Raji (cell line): Measurements from ENCODE around the gene DNAH10.

Source experiments
- POLR2A ChIP-seq: IDR thresholded peaks from 2 replicates; pipeline ENCODE4 v1.6.1; 2011; ENCODE audit warnings: low read depth, low read length, control low read depth; ENCODE audit not compliant: insufficient read depth

The DNAH10 gene

GRCh38 chr12:123962513-123962912, 200.4 kb downstream of the DNAH10 start:
- no peak for TF ChIP-seq POLR2A

DNA sequence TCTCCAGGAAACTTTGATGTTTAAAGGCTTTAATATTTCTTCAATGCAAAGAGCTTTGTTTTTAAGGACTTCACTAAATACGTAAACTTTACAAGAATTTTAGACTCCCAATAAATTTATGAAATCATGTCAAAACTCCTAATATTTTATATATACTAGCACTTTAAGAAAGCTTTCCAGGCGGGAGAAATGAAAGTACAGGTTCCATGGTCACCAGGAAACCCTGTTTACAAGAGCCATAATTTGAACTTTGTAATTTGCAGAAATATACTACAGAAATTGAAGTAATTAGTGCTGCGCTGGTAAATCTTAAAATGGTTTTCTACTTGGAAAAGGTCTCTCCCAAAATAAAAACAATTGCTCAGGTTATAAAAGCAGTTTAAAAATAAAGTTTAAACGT, 201.7 kb downstream of the DNAH10 start:
- TF ChIP-seq POLR2A, result no peak

DNA sequence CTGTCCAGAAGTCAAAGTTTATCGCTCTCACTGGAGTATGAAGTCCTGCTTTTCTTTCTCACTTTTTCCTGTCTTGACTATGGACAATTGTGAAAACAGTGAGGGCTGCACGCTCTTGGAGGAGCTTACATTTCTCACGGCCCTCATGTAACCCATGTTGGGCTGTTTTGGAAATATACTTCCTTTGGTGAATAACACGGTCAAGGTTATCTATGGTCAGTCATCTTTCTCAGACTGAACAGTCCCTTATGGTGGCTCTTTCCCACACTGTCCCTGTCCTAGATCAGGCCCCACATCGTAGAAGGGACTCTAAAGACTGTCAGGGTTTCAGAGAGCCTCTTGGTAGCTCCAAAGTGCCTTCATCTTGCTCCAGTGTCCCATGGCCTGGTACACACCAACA, 203.3 kb downstream of the DNAH10 start:
- no peak for TF ChIP-seq POLR2A

GRCh38 chr12:123966596-123966995, 204.5 kb downstream of the DNAH10 start:
- no peak for TF ChIP-seq POLR2A

DNA sequence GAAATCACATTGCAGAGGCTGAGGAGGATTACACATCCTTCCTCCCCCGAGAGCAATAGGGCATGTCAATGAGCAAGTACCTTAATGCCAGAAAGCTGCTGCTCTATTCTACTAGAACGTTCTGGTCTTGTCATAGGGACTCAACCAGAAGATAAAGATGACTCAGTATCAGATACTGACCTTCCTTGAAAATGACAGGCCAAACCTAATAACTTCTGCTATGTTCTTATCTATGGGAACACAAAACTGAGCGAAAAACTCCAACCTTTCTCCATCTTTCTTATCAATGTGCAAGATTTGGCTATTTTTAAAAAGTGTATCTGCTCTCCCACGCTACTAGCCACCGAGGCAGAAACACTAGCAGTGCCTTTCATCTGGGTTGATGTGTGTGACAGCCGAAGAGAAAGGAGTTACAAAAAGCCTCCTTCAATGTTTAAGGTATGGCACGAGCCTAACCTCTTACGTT, 205.1 kb downstream of the DNAH10 start:
- no peak for TF ChIP-seq POLR2A

DNA sequence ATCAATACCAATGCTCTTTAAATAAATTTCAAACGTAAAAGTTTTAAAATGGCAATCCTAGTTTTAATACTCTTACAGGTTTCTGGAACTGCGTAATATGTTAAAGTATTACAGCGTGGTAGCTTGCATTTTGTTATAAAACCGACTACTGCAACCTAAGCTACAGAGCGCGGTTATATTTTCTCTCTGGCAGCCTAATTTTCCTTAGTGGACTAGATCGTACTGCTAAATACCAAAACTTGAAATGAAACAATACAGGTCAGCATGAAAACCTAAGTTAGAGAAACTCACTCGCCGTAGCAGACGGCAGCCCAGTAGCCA, 209.3 kb downstream of the DNAH10 start:
- TF ChIP-seq POLR2A, result no peak

DNA sequence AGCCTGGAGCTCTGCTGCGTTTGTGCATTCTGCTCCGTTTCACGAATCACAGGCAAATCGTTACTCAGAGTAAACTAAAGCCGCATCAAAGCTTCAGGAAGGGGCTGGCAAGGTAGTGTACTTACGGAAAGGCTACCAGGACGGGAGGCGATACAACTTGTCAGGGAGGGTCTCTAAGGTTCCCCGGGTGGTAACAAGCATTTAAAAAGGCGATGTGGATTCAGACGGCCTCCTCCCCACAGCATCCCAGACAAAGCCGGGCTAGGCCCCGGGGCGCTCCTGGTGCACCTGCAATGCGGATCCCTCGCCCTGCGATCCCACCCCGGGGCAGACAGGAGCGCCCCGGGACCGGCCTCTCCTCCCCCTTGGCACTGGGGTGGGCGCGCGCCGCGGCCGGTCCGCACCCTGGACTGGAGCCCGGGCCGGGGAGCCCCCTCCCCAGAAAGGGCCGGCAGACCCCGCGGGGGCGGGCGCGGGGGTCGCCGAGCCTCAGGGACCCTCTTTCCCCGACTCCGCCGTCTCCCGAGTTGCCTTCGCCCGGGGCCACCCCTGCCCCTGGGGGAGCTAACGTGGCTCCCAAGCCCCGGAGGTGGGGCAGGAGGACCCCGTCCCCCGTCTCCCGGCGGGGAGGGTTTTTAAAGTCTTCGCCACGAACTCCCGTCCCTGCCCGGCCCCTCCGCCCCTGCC, 209.8 kb downstream of the DNAH10 start:
- TF ChIP-seq POLR2A, result no peak

DNA sequence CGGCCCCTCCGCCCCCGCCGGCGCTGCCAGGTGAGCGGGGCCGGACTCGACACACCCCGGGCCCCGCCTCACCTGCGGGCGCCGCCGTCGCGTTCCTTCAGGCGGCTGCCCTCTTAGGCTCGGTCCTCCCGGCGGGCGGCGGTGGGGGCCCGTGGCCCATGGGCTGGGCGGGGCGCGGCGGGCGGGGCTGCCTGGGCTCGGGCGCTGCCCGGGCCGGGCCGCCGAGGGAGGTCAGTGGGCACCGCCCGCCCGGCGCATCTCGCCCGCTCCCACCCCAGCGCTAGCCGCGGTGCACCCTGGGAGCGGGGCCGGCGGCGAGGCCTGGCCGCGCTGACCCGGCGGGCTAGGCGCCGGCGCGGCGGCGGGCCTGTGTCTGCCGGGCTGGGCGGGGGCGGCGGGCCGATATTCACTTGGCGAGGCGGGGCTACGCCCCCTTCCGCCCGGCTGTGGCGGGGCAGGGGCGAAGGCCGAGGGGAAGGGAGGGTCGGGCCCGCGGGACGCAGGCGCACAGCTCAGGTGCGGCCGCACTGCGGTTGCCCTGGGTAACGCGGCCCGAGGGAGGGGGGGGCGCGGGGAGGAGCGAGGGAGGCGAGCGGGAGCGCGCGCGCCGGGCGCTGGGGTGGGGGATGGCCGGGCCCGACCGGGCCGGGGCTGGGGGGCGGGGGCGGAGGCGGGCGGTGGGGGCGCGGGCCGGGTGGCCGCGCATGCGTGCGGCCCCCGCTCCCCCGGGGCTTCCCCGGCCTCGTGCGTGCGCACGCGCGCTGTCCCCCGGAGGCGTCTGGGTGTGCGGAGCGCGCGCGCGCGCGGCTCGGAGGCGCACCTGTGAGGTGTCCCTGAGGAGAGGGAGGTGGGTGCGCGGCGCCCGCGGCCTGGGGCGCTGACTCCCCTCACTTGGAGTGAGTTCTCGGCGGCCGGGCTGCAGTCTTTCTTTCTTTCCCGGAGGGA, 210.6 kb downstream of the DNAH10 start, which contains the start of the genes CCDC92 and ZNF664:
Gene CCDC92 (minus strand): TSS at position 375 of the 945 bp plus-strand sequence. CDS start 28,526 bp downstream, outside the sequence.
Gene ZNF664 (plus strand): TSS at position 759 of the 945 bp plus-strand sequence. CDS start 38,930 bp downstream, outside the sequence.
- peak; percentile 82 for TF ChIP-seq POLR2A

- TF ChIP-seq POLR2A, result no peak
Observed at GRCh38 chr12:123973552-123974341, 211.6 kb downstream of the DNAH10 start.

DNA sequence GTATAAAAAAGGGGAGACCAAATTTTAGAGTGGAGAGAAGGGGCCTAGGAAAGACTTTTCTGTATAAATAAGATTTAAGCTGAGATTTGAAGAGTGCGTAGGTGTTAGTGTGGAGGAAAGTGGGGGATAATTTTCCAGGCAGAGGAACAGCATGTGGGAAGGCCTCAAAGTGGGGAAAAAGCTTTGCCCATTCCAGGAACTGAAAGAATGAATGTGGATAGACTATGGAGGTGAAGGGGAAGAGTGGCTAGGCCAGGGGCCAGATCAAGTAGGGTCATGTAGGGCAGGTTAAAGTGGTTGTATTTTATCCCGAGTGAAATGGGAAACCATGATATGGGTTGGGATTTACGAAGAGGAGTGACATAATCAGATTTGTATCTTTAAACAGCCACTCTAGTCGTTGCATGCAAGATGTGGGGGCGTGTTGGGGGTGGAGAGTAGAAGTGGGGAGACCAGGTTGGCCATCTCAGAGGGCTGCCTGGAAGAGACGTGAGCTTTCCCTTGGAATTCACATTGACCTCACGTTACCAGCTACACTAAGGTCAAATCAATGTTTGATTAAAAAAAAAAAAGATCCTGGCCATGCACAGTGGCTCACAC, 214.2 kb downstream of the DNAH10 start:
- TF ChIP-seq POLR2A, result no peak

GRCh38 chr12:123979566-123979965, 217.5 kb downstream of the DNAH10 start:
- no peak for TF ChIP-seq POLR2A

- TF ChIP-seq POLR2A, result no peak
Observed at GRCh38 chr12:123982269-123982668, 220.2 kb downstream of the DNAH10 start.

DNA sequence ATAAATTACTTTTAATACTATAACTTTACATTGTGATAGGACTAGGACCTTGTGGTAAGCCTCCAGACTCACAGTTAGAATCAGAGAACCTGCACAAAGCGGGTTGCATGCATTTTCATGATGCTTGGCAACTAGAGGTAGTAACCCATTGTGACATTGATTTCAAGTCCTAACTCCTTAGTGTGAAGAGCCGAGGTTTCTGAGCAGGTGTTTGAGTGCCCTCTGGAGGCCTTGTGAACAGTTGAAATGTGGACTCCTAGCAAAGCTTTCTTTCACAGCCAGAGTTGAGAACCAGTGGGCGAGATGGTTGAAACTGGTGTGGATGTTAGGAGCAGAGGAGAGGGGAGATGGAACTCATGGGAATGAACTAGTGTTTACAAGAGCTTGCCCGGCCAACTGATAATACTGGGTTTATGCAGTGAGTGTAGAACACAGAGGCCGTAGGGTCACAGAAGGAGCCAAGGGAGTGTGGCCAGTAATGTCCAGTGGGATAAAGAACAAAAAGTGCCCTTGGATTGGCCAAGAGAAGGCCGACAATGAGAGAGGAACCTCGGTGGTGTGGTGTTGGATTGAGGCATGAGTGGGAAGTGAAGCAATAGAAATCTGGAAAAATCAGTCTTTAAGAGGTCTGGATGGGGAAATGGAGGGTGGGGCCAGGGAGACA, 221.9 kb downstream of the DNAH10 start:
- no peak for TF ChIP-seq POLR2A

DNA sequence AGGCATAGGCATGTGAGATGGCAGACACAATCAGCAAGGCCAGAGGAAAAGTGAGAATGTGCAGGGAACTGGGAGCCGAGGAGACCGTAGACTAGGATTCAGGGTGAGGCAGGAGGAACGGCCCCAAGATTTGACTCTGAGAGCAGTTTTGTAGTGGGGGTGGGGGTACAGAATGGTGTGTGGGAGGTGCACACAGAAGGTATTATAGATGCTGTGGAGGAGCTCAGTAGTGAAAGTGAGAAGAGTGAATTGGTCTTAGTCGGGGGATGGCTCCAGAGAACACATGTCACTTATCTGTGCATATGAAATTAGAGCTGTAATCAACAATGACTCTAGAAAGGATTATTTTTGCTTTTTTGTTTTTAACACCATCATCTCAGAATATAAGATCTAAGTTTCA, 222.8 kb downstream of the DNAH10 start:
- TF ChIP-seq POLR2A, result no peak
